Neural cell (in vitro differentiated cells): ENCODE data around the gene RYR2. TPM values are rescaled to one million over a fixed set of nuclear protein-coding genes. Genes with fewer than 3 reads are reported as not detected.

ENCODE experiments used
- H2AFZ ChIP-seq: fragments of 200-600, 300-800 bp; sonication (generic), shearing (Covaris generic); 2 replicates; pipeline ENCODE4 v1.6.0; 2014; ENCODE audit warnings: low read depth, mild to moderate bottlenecking, antibody characterized with exemption, low read length, moderate library complexity
- H3F3A ChIP-seq: fragments of 200-600 bp; shearing (Covaris generic); 2 replicates; pipeline ENCODE4 v1.6.1; 2016; ENCODE audit warnings: mild to moderate bottlenecking, moderate library complexity, mixed read lengths, antibody characterized with exemption, low read length; ENCODE audit not compliant: insufficient read depth, poor library complexity, severe bottlenecking
- H3K27ac ChIP-seq: fragments of 200-600, 300-800 bp; sonication (generic), shearing (Covaris generic); 2 replicates; pipeline ENCODE4 v1.5.1; 2014; ENCODE audit warnings: mild to moderate bottlenecking, low read length, moderate library complexity
- H3K27me3 ChIP-seq: fragments of 300-800, 200-600 bp; sonication (generic), shearing (Covaris generic); 2 replicates; pipeline ENCODE4 v1.6.0; 2014; ENCODE audit warnings: mild to moderate bottlenecking, low read depth, low read length, moderate library complexity; ENCODE audit not compliant: insufficient read depth
- H3K36me3 ChIP-seq: fragments of 300-800, 200-600 bp; sonication (generic), shearing (Covaris generic); 2 replicates; pipeline ENCODE4 v1.5.1; 2014; ENCODE audit warnings: mild to moderate bottlenecking, antibody characterized with exemption, low read length, moderate library complexity; ENCODE audit not compliant: insufficient read depth
- H3K4me2 ChIP-seq: fragments of 300-800, 200-600 bp; sonication (generic), shearing (Covaris generic); 2 replicates; pipeline ENCODE4 v1.6.0; 2014; ENCODE audit warnings: mild to moderate bottlenecking, low read length
- H3K4me3 ChIP-seq: fragments of 300-800, 200-600 bp; sonication (generic), shearing (Covaris generic); 2 replicates; pipeline ENCODE4 v1.5.1; 2014; ENCODE audit warnings: mild to moderate bottlenecking, low read length, moderate library complexity
- H3K79me2 ChIP-seq: fragments of 200-600 bp; shearing (Covaris generic); replicated peaks from 2 replicates; pipeline ENCODE4 v1.6.0; 2014; ENCODE audit warnings: mild to moderate bottlenecking, low read length, moderate library complexity; ENCODE audit not compliant: insufficient read depth
- H3K9ac ChIP-seq: fragments of 300-800, 200-600 bp; sonication (generic), shearing (Covaris generic); 2 replicates; pipeline ENCODE4 v1.6.1; 2016; ENCODE audit warnings: mild to moderate bottlenecking, low read length, mixed read lengths
- H3K9me2 ChIP-seq: fragments of 200-600 bp; shearing (Covaris generic); 2 replicates; pipeline ENCODE4 v1.6.1; 2016; ENCODE audit warnings: mild to moderate bottlenecking, low read length, mixed read lengths; ENCODE audit not compliant: insufficient read depth
- H3K9me3 ChIP-seq: fragments of 200-600, 300-800 bp; sonication (generic), shearing (Covaris generic); 2 replicates; pipeline ENCODE4 v1.6.1; 2016; ENCODE audit warnings: mild to moderate bottlenecking, mixed run types, low read length, moderate library complexity, mixed read lengths
- H4K20me1 ChIP-seq: fragments of 200-600 bp; shearing (Covaris generic); 2 replicates; pipeline ENCODE4 v1.6.1; 2016; ENCODE audit warnings: mild to moderate bottlenecking, mixed run types; ENCODE audit not compliant: insufficient read depth
- EP300 ChIP-seq: fragments of 450-650 bp; conservative IDR thresholded peaks from 2 replicates; pipeline ENCODE4 v1.6.1; 2014; ENCODE audit warnings: antibody characterized with exemption, mild to moderate bottlenecking, moderate library complexity; ENCODE audit not compliant: poor library complexity, severe bottlenecking
- EZH2 ChIP-seq: fragments of 200-600, 300-800 bp; shearing (Covaris generic), sonication (generic); IDR thresholded peaks from 2 replicates; pipeline ENCODE4 v1.6.1; 2014; ENCODE audit warnings: antibody characterized with exemption, low read length, borderline replicate concordance, mild to moderate bottlenecking; ENCODE audit not compliant: insufficient read depth, poor library complexity, severe bottlenecking
- MXI1 ChIP-seq: fragments of 450-650 bp; conservative IDR thresholded peaks from 2 replicates; pipeline ENCODE4 v1.6.1; 2014; ENCODE audit warnings: antibody characterized with exemption, mild to moderate bottlenecking; ENCODE audit not compliant: poor library complexity, severe bottlenecking
- POLR2AphosphoS5 ChIP-seq: IDR thresholded peaks from 2 replicates; pipeline ENCODE4 v1.6.1; 2012
- RAD21 ChIP-seq: fragments of 450-650 bp; conservative IDR thresholded peaks from 2 replicates; pipeline ENCODE4 v1.6.1; 2014; ENCODE audit warnings: antibody characterized with exemption, mild to moderate bottlenecking, moderate library complexity
- REST ChIP-seq: IDR thresholded peaks from 2 replicates; pipeline ENCODE4 v1.6.1; 2012; ENCODE audit warnings: borderline replicate concordance
- SMC3 ChIP-seq: fragments of 450-650 bp; conservative IDR thresholded peaks from 2 replicates; pipeline ENCODE4 v1.6.1; 2014; ENCODE audit warnings: antibody characterized with exemption, mild to moderate bottlenecking, moderate library complexity; ENCODE audit not compliant: poor library complexity
- TAF1 ChIP-seq: IDR thresholded peaks from 2 replicates; pipeline ENCODE4 v1.6.1; 2012; ENCODE audit warnings: low read depth
- polyA plus RNA-seq: library from polyadenylated mRNA; depleted of rRNA; stranded (reverse); fragments of >200 nt; gene quantifications from 2 replicates; pipeline ENCODE4 v1.2.3, GENCODE V29; 2014
- TF ChIP-seq, protein P1 (sequence below): fragments of 450-650 bp; IDR thresholded peaks from 2 replicates; pipeline ENCODE4 v1.5.1; 2014; ENCODE audit warnings: antibody characterized with exemption, mild to moderate bottlenecking, moderate library complexity; ENCODE audit not compliant: poor library complexity, severe bottlenecking

The RYR2 gene
- polyA plus RNA-seq, 1 donor from 2014 or later = 3.8 TPM

DNA sequence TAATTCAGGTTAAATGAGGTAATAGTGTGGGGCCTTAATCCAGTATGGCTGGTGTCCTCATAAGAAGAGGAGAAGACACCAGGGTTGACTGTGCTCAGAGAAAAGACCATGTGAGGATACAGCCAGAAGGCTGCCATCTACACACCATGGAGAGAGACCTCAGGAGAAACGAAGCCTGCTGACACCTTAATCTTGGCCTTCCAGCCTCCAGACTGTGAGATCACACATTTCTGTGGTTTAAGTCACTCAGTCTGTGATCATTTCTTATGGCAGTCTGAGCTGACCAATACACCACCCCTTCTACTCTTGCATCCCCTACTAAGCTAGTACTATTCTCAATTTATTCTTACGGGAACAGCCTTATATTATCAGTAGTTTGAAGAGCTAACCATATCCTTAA lies 538.7 kb downstream of the RYR2 start:
- no peak overlapping the region for H3K27ac ChIP-seq
- H3K27me3 ChIP-seq = no peaks in the 10 kb centered on the region

GRCh38 chr1:237583270-237583669 lies 541.3 kb downstream of the RYR2 start:
- no peak overlapping the region for H2AFZ ChIP-seq
- H3K9ac ChIP-seq = no peak overlapping the region
- no peaks in the 10 kb centered on the region for H3K27me3 ChIP-seq
- no peak overlapping the region for H3K4me2 ChIP-seq
- H3K36me3 ChIP-seq = no peaks in the 10 kb centered on the region
- no peak overlapping the region for H3K27ac ChIP-seq
- TF ChIP-seq POLR2AphosphoS5 = no peak
- no peak for TF ChIP-seq MXI1
- TF ChIP-seq REST = no peak
- no peak for TF ChIP-seq EZH2
- no peak for TF ChIP-seq RAD21
- TF ChIP-seq, protein P1, sequence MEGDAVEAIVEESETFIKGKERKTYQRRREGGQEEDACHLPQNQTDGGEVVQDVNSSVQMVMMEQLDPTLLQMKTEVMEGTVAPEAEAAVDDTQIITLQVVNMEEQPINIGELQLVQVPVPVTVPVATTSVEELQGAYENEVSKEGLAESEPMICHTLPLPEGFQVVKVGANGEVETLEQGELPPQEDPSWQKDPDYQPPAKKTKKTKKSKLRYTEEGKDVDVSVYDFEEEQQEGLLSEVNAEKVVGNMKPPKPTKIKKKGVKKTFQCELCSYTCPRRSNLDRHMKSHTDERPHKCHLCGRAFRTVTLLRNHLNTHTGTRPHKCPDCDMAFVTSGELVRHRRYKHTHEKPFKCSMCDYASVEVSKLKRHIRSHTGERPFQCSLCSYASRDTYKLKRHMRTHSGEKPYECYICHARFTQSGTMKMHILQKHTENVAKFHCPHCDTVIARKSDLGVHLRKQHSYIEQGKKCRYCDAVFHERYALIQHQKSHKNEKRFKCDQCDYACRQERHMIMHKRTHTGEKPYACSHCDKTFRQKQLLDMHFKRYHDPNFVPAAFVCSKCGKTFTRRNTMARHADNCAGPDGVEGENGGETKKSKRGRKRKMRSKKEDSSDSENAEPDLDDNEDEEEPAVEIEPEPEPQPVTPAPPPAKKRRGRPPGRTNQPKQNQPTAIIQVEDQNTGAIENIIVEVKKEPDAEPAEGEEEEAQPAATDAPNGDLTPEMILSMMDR = no peak
- no peak for TF ChIP-seq SMC3
- TF ChIP-seq TAF1 = no peak
- TF ChIP-seq EP300 = no peak
- H4K20me1 ChIP-seq = no peaks in the 10 kb centered on the region
- H3K9me2 ChIP-seq = no peaks in the 10 kb centered on the region
- no peaks in the 10 kb centered on the region for H3K9me3 ChIP-seq
- H3K79me2 ChIP-seq = no peaks in the 10 kb centered on the region
- H3K4me3 ChIP-seq = no peak overlapping the region
- no peaks in the 10 kb centered on the region for H3F3A ChIP-seq

More for the DNA sequence above, 538.7 kb downstream of the RYR2 start:
- Histone ChIP-seq H3K9me2 (no peaks in the 10 kb centered on the region), H3K9ac (no peak overlapping the region), H3K36me3 (no peaks in the 10 kb centered on the region), H3F3A (no peaks in the 10 kb centered on the region), H3K79me2 (no peaks in the 10 kb centered on the region), H3K4me2 (no peak overlapping the region), H3K4me3 (no peak overlapping the region), H4K20me1 (no peaks in the 10 kb centered on the region), H3K9me3 (no peaks in the 10 kb centered on the region), H2AFZ (no peak overlapping the region)
- TF ChIP-seq RAD21 (no peak), POLR2AphosphoS5 (no peak), SMC3 (no peak), MXI1 (no peak), REST (no peak), EZH2 (no peak)
